Jurkat, Clone E6-1 (cell line): ENCODE results near the gene ADCYAP1.
A peak's percentile ranks its signal among the peaks of the same experiment; 100 is the strongest.

ENCODE experiments used
- DNase-seq: peaks from one replicate; pipeline ENCODE4 v3.0.0-alpha.2; 2011; ENCODE audit warnings: low read depth, low spot score
- H3K4me3 ChIP-seq: 2 replicates; pipeline ENCODE4 v1.5.1; 2011; ENCODE audit warnings: mild to moderate bottlenecking, low read length, control low read depth, moderate library complexity

ADCYAP1 gene

GRCh38 chr18:907885-908757, 3.5 kb downstream of the ADCYAP1 start:
- peak overlapping the region; percentile 80 for H3K4me3 ChIP-seq
- DNase-seq = no peak

GRCh38 chr18:908758-909724, 4.4 kb downstream of the ADCYAP1 start:
- no peak for DNase-seq
- peak overlapping the region; percentile 80 for H3K4me3 ChIP-seq

- DNase-seq = no peak
- H3K4me3 ChIP-seq = peak overlapping the region; percentile 9
These were observed 5.6 kb downstream of the ADCYAP1 start for GRCh38 chr18:910247-910646.

- peak; percentile 93 for DNase-seq
- H3K4me3 ChIP-seq = peak overlapping the region; percentile 13
These were observed 6.4 kb downstream of the ADCYAP1 start for GRCh38 chr18:911025-911424.

- H3K4me3 ChIP-seq = peak overlapping the region; percentile 13; the same call in 1 of the 2 replicates
- DNase-seq = no peak
These were observed 6.8 kb downstream of the ADCYAP1 start for GRCh38 chr18:911486-911885.

- DNase-seq = peak; percentile 62
These were observed 11.9 kb downstream of the ADCYAP1 start for GRCh38 chr18:916562-916961.

GRCh38 chr18:919078-919477, 14.4 kb downstream of the ADCYAP1 start:
- H3K4me3 ChIP-seq = no peak overlapping the region
- DNase-seq = no peak

More at GRCh38 chr18:916562-916961, 11.9 kb downstream of the ADCYAP1 start:
- no peak overlapping the region for H3K4me3 ChIP-seq

- no peak for DNase-seq
- no peak overlapping the region for H3K4me3 ChIP-seq
These were observed 18.6 kb downstream of the ADCYAP1 start for GRCh38 chr18:923144-923866.

- DNase-seq = no peak
- no peak overlapping the region for H3K4me3 ChIP-seq
These were observed 20.3 kb downstream of the ADCYAP1 start for GRCh38 chr18:924987-925386.

- H3K4me3 ChIP-seq = no peak overlapping the region
- no peak for DNase-seq
These were observed 22.3 kb downstream of the ADCYAP1 start for GRCh38 chr18:926946-927345.

- no peak overlapping the region for H3K4me3 ChIP-seq
- DNase-seq = no peak
These were observed 28.4 kb downstream of the ADCYAP1 start for GRCh38 chr18:933082-933481.

- DNase-seq = no peak
- no peak overlapping the region for H3K4me3 ChIP-seq
These were observed 30.0 kb downstream of the ADCYAP1 start for GRCh38 chr18:934518-935133.

- DNase-seq = no peak
- H3K4me3 ChIP-seq = no peak overlapping the region
These were observed 32.3 kb downstream of the ADCYAP1 start for GRCh38 chr18:936941-937340.

GRCh38 chr18:939166-939565, 34.5 kb downstream of the ADCYAP1 start:
- DNase-seq = no peak
- H3K4me3 ChIP-seq = no peak overlapping the region

GRCh38 chr18:939958-940357, 35.3 kb downstream of the ADCYAP1 start:
- no peak overlapping the region for H3K4me3 ChIP-seq
- no peak for DNase-seq

- H3K4me3 ChIP-seq = no peak overlapping the region
These were observed 36.7 kb downstream of the ADCYAP1 start for GRCh38 chr18:941331-941730.

GRCh38 chr18:944440-944839, 39.8 kb downstream of the ADCYAP1 start:
- H3K4me3 ChIP-seq = no peak overlapping the region
- no peak for DNase-seq

More at GRCh38 chr18:941331-941730, 36.7 kb downstream of the ADCYAP1 start:
- DNase-seq = no peak

- H3K4me3 ChIP-seq = no peak overlapping the region
- DNase-seq = peak; percentile 54
These were observed 45.3 kb downstream of the ADCYAP1 start for GRCh38 chr18:949724-950631.
